HCT116 (cell line): ENCODE results near the gene RNF175. TPM values are rescaled to one million over a fixed set of nuclear protein-coding genes. Genes with fewer than 3 reads are reported as not detected.

Source experiments
- ATAC-seq: fragments of 200-7000 bp; cut with Tn5 transposase; 2 replicates; pipeline ENCODE4 v1.9.1; 2020; ENCODE audit warnings: mild to moderate bottlenecking, moderate library complexity
- BruUV-seq: library from RNA; stranded (reverse); fragments of 400-500 nt; replicated peaks from 2 replicates; lab custom pipeline; 2021; lab: Mats Ljungman, UMichigan
- CTCF ChIA-PET: fragments of 300-600 bp; sonication (Branson Sonifier 250); formaldehyde crosslinking; loops from one replicate; lab custom pipeline; 2021; ENCODE audit warnings: antibody characterized with exemption; lab: Charles Lee
- POLR2A ChIA-PET: fragments of 300-600, 350-600 bp; sonication (Branson Sonifier 250); formaldehyde crosslinking; loops from one replicate; lab custom pipeline; 2021; ENCODE audit warnings: antibody characterized with exemption; lab: Charles Lee
- RAD21 ChIA-PET, 2 experiments: fragments of 300-600 bp; sonication (Branson Sonifier 250); formaldehyde crosslinking; loops; one replicate each; lab custom pipeline; 2023; ENCODE audit warnings: low total read pairs in 2 of 2; ENCODE audit not compliant: uncharacterized antibody in 2 of 2, unreplicated experiment in 2 of 2, low non-redundant PET in 1 of 2; lab: Charles Lee
- DNase-seq: peaks from one replicate; pipeline ENCODE4 v3.0.0-alpha.2; 2010; ENCODE audit warnings: low read depth, low spot score
- H2AFZ ChIP-seq: fragments of 200-600 bp; shearing (Covaris generic), sonication (generic); 2 replicates; pipeline ENCODE4 v1.6.1; 2017; ENCODE audit warnings: low read depth, mixed run types, mixed read lengths, antibody characterized with exemption, low read length; ENCODE audit not compliant: poor library complexity, severe bottlenecking
- H3K27ac ChIP-seq: 2 replicates; pipeline ENCODE4 v1.5.1; 2012; ENCODE audit warnings: low read depth, low read length
- H3K27me3 ChIP-seq: fragments of 200-600 bp; sonication (generic); 2 replicates; pipeline ENCODE4 v1.6.1; 2016; ENCODE audit warnings: mixed run types, low read length, mixed read lengths; ENCODE audit not compliant: insufficient read depth
- H3K36me3 ChIP-seq, 2 experiments: fragments of 200-500 bp in 1 of 2; fragments of 200-600 bp in 1 of 2; sonication (Bioruptor generic) in 1 of 2; sonication (generic) in 1 of 2; 2 replicates each; pipeline versions ENCODE4 v1.5.1 to v1.6.1; 2014 to 2016; ENCODE audit warnings: low read length in 2 of 2, inconsistent platforms in 1 of 2, mixed read lengths in 1 of 2, mixed run types in 1 of 2; ENCODE audit not compliant: insufficient read depth in 2 of 2, control insufficient read depth in 1 of 2
- H3K4me1 ChIP-seq, 2 experiments: fragments of 200-600 bp in 1 of 2; sonication (generic) in 1 of 2; 2 replicates each; pipeline versions ENCODE4 v1.5.1 to v1.6.1; 2012 to 2017; ENCODE audit warnings: low read length in 2 of 2, inconsistent platforms in 1 of 2, mild to moderate bottlenecking in 1 of 2, mixed read lengths in 1 of 2, mixed run types in 1 of 2, moderate library complexity in 1 of 2; ENCODE audit not compliant: insufficient read depth in 2 of 2, control insufficient read depth in 1 of 2
- H3K4me2 ChIP-seq: fragments of 200-600 bp; sonication (generic); 2 replicates; pipeline ENCODE4 v1.6.1; 2017; ENCODE audit warnings: mixed run types, low read length, mixed read lengths
- H3K4me3 ChIP-seq, 2 experiments: fragments of 200-600 bp in 1 of 2; sonication (generic) in 1 of 2; replicated peaks in 1 of 2; 2 replicates each; pipeline ENCODE4 v1.5.1; 2011 to 2016; ENCODE audit warnings: low read length in 2 of 2, control low read depth in 1 of 2, low read depth in 1 of 2, mild to moderate bottlenecking in 1 of 2, mixed read lengths in 1 of 2, mixed run types in 1 of 2
- H3K79me2 ChIP-seq: fragments of 200-600 bp; sonication (generic); 2 replicates; pipeline ENCODE4 v1.6.1; 2017; ENCODE audit warnings: mild to moderate bottlenecking, mixed run types, low read length, moderate library complexity, mixed read lengths; ENCODE audit not compliant: insufficient read depth
- H3K9ac ChIP-seq: fragments of 200-600 bp; sonication (generic); 2 replicates; pipeline ENCODE4 v1.6.1; 2016; ENCODE audit warnings: low read length, mixed read lengths
- H3K9me2 ChIP-seq: fragments of 200-600 bp; sonication (generic), shearing (Covaris generic); 2 replicates; pipeline ENCODE4 v1.6.1; 2017; ENCODE audit warnings: mixed run types, mild to moderate bottlenecking, moderate library complexity; ENCODE audit not compliant: insufficient read depth
- H3K9me3 ChIP-seq, 2 experiments: fragments of 200-500 bp in 1 of 2; fragments of 200-600 bp in 1 of 2; sonication (Bioruptor generic) in 1 of 2; sonication (generic) in 1 of 2; 2 replicates each; pipeline ENCODE4 v1.6.1; 2014 to 2017; ENCODE audit warnings: low read length in 2 of 2, mixed read lengths in 2 of 2, inconsistent platforms in 1 of 2, low read depth in 1 of 2, mild to moderate bottlenecking in 1 of 2, mixed run types in 1 of 2, moderate library complexity in 1 of 2; ENCODE audit not compliant: control insufficient read depth in 1 of 2, insufficient read depth in 1 of 2
- H4K20me1 ChIP-seq: fragments of 200-600 bp; sonication (generic), shearing (Covaris generic); 2 replicates; pipeline ENCODE4 v1.6.1; 2017; ENCODE audit warnings: mixed run types, mild to moderate bottlenecking, moderate library complexity; ENCODE audit not compliant: insufficient read depth
- CBX3 ChIP-seq: IDR thresholded peaks from 2 replicates; pipeline ENCODE4 v1.6.1; 2012; ENCODE audit warnings: low read depth
- EGR1 ChIP-seq: IDR thresholded peaks from 2 replicates; pipeline ENCODE4 v1.6.1; 2012; ENCODE audit warnings: low read depth
- EZH2phosphoT487 ChIP-seq: fragments of 200-600 bp; IDR thresholded peaks from 2 replicates; pipeline ENCODE4 v1.6.1; 2018; ENCODE audit warnings: antibody characterized with exemption, borderline replicate concordance
- JUND ChIP-seq: IDR thresholded peaks from 2 replicates; pipeline ENCODE4 v1.6.1; 2012
- POLR2A ChIP-seq: IDR thresholded peaks from 2 replicates; pipeline ENCODE4 v1.7.0; 2011; ENCODE audit warnings: borderline replicate concordance; ENCODE audit not compliant: insufficient read depth, insufficient read length; ENCODE audit errors: extremely low read depth
- POLR2AphosphoS5 ChIP-seq: IDR thresholded peaks from 2 replicates; pipeline ENCODE4 v1.6.1; 2011; ENCODE audit warnings: mild to moderate bottlenecking, low read depth, low read length, moderate library complexity
- TCF7L2 ChIP-seq: IDR thresholded peaks from 2 replicates; pipeline ENCODE4 v1.7.0; 2011; ENCODE audit warnings: borderline replicate concordance, inconsistent platforms; ENCODE audit not compliant: insufficient read depth, insufficient read length; ENCODE audit errors: extremely low read depth
- YY1 ChIP-seq: IDR thresholded peaks from 2 replicates; pipeline ENCODE4 v1.6.1; 2011; ENCODE audit warnings: low read length, low read depth, moderate library complexity, mild to moderate bottlenecking; ENCODE audit not compliant: insufficient replicate concordance; ENCODE audit errors: extremely low read depth
- ZFX ChIP-seq: fragments of 450-650 bp; IDR thresholded peaks from 2 replicates; pipeline ENCODE4 v1.6.1; 2017
- ZNF274 ChIP-seq: fragments of 200-500 bp; sonication (Bioruptor generic); IDR thresholded peaks from 2 replicates; pipeline ENCODE4 v1.6.1; 2014; ENCODE audit warnings: mild to moderate bottlenecking, low read depth, low read length, inconsistent platforms
- intact Hi-C: fragments of 100-400 bp; cut with micrococcal nuclease; formaldehyde crosslinking; loops from 2 replicates; pipeline ENCODE4 v1.10.0; 2022
- total RNA-seq: library from RNA; stranded (reverse); gene quantifications from one replicate; pipeline ENCODE4 v1.2.1, GENCODE V29; 2021; ENCODE audit not compliant: unreplicated experiment
- TF ChIP-seq, protein P1 (sequence below): IDR thresholded peaks from 2 replicates; pipeline ENCODE4 v1.6.1; 2011; ENCODE audit warnings: mild to moderate bottlenecking, low read length, moderate library complexity; ENCODE audit not compliant: insufficient replicate concordance; ENCODE audit errors: extremely low read depth
- TF ChIP-seq, protein P2 (sequence below): IDR thresholded peaks from 2 replicates; pipeline ENCODE4 v1.6.1; 2012; ENCODE audit warnings: low read depth
- TF ChIP-seq, protein P3 (sequence below), 3 experiments: fragments of 200-600 bp in 1 of 3; sonication (generic) in 1 of 3; IDR thresholded peaks in 2 of 3; conservative IDR thresholded peaks in 1 of 3; 2 replicates each; pipeline ENCODE4 v1.5.1; 2012 to 2017; ENCODE audit warnings: low read depth in 2 of 3, low read length in 2 of 3, antibody characterized with exemption in 1 of 3, borderline replicate concordance in 1 of 3, control low read depth in 1 of 3, mild to moderate bottlenecking in 1 of 3, mixed read lengths in 1 of 3, mixed run types in 1 of 3, moderate library complexity in 1 of 3; ENCODE audit not compliant: insufficient read depth in 1 of 3
- TF ChIP-seq, protein P4 (sequence below): IDR thresholded peaks from 2 replicates; pipeline ENCODE4 v1.6.1; 2012
- TF ChIP-seq, protein P5 (sequence below): IDR thresholded peaks from 2 replicates; pipeline ENCODE4 v1.6.1; 2012

The RNF175 gene
- total RNA-seq, 1 experiment from 2014 or later, result not detected

DNA sequence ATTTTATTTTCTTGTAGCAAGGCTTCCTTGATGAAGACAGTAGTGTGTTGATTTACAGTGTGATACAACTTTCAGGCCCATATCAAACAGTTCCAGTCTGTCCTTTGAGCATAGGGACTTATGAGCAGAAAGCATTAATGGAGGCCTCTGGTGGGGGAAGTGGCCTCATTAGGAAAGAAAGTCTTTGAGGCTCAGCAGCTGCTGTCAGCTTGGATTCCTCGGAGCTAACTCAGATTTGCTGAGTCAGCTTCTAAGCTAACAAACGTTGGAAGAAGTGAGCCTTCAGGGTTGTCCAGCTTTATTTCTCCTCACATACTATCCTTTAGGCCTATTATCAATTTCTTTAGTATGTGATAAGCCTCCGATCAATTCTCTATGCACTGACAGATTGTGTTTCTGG lies 44.9 kb upstream of the RNF175 start (continued):
- TF ChIP-seq, protein P1, sequence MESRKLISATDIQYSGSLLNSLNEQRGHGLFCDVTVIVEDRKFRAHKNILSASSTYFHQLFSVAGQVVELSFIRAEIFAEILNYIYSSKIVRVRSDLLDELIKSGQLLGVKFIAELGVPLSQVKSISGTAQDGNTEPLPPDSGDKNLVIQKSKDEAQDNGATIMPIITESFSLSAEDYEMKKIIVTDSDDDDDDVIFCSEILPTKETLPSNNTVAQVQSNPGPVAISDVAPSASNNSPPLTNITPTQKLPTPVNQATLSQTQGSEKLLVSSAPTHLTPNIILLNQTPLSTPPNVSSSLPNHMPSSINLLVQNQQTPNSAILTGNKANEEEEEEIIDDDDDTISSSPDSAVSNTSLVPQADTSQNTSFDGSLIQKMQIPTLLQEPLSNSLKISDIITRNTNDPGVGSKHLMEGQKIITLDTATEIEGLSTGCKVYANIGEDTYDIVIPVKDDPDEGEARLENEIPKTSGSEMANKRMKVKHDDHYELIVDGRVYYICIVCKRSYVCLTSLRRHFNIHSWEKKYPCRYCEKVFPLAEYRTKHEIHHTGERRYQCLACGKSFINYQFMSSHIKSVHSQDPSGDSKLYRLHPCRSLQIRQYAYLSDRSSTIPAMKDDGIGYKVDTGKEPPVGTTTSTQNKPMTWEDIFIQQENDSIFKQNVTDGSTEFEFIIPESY, result no peak
- no peak for TF ChIP-seq YY1

DNA sequence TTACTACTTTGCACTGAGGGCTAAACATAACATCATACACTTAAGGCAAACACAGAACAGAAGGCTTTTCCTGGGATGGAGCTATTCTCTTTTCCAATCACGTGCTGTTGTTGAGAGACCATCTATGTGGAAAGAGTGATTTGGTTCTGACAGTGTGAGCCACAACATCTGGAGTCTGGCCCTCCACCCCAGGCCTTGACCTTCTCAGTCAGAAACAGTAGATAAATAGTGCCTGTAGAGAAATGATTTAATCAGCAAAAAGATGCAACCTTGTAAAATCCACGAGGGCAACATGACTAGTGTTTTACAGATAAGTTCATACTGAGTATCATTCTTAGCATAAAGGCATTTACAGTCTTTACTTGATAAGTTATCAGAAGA lies 39.9 kb upstream of the RNF175 start:
- Histone ChIP-seq H3K79me2 (no peaks in the 10 kb centered on the region), H3K27me3 (no peaks in the 10 kb centered on the region; the same call in 1 of the 2 replicates), H3K4me3 (no peak overlapping the region), H4K20me1 (no peaks in the 10 kb centered on the region), H3K36me3 (no peaks in the 10 kb centered on the region), H3K27ac (no peak overlapping the region), H3K9ac (no peak overlapping the region), H2AFZ (no peak overlapping the region), H3K9me2 (no peaks in the 10 kb centered on the region), H3K4me1 (no peaks in the 10 kb centered on the region), H3K4me2 (no peak overlapping the region), H3K9me3 (no peaks in the 10 kb centered on the region)
- BruUV-seq, result no TSS peak
- DNase-seq, result no peak
- intact Hi-C loops, result no loop called here
- ChIA-PET CTCF (no interaction called here), POLR2A (no interaction called here), RAD21 (no interaction called here)
- no peak for ATAC-seq
- TF ChIP-seq, protein P2, sequence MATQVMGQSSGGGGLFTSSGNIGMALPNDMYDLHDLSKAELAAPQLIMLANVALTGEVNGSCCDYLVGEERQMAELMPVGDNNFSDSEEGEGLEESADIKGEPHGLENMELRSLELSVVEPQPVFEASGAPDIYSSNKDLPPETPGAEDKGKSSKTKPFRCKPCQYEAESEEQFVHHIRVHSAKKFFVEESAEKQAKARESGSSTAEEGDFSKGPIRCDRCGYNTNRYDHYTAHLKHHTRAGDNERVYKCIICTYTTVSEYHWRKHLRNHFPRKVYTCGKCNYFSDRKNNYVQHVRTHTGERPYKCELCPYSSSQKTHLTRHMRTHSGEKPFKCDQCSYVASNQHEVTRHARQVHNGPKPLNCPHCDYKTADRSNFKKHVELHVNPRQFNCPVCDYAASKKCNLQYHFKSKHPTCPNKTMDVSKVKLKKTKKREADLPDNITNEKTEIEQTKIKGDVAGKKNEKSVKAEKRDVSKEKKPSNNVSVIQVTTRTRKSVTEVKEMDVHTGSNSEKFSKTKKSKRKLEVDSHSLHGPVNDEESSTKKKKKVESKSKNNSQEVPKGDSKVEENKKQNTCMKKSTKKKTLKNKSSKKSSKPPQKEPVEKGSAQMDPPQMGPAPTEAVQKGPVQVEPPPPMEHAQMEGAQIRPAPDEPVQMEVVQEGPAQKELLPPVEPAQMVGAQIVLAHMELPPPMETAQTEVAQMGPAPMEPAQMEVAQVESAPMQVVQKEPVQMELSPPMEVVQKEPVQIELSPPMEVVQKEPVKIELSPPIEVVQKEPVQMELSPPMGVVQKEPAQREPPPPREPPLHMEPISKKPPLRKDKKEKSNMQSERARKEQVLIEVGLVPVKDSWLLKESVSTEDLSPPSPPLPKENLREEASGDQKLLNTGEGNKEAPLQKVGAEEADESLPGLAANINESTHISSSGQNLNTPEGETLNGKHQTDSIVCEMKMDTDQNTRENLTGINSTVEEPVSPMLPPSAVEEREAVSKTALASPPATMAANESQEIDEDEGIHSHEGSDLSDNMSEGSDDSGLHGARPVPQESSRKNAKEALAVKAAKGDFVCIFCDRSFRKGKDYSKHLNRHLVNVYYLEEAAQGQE, result no peak
- TF ChIP-seq, protein P3, sequence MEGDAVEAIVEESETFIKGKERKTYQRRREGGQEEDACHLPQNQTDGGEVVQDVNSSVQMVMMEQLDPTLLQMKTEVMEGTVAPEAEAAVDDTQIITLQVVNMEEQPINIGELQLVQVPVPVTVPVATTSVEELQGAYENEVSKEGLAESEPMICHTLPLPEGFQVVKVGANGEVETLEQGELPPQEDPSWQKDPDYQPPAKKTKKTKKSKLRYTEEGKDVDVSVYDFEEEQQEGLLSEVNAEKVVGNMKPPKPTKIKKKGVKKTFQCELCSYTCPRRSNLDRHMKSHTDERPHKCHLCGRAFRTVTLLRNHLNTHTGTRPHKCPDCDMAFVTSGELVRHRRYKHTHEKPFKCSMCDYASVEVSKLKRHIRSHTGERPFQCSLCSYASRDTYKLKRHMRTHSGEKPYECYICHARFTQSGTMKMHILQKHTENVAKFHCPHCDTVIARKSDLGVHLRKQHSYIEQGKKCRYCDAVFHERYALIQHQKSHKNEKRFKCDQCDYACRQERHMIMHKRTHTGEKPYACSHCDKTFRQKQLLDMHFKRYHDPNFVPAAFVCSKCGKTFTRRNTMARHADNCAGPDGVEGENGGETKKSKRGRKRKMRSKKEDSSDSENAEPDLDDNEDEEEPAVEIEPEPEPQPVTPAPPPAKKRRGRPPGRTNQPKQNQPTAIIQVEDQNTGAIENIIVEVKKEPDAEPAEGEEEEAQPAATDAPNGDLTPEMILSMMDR (IDR thresholded peaks at IDR 0.05 in 2 of 3, conservative IDR thresholded peaks at IDR 0.05 in 1 of 3; ENCODE audit: borderline replicate concordance in 1 of 3, insufficient read depth in 1 of 3, low read depth in 2 of 3, low read length in 2 of 3), result no peak
- no peak for TF ChIP-seq POLR2AphosphoS5
- TF ChIP-seq, protein P4, sequence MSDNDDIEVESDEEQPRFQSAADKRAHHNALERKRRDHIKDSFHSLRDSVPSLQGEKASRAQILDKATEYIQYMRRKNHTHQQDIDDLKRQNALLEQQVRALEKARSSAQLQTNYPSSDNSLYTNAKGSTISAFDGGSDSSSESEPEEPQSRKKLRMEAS, result no peak
- TF ChIP-seq TCF7L2, result no peak
- no peak for TF ChIP-seq ZNF274
- TF ChIP-seq EZH2phosphoT487, result no peak
- no peak for TF ChIP-seq ZFX
- TF ChIP-seq EGR1, result no peak
- no peak for TF ChIP-seq JUND
- TF ChIP-seq, protein P5, sequence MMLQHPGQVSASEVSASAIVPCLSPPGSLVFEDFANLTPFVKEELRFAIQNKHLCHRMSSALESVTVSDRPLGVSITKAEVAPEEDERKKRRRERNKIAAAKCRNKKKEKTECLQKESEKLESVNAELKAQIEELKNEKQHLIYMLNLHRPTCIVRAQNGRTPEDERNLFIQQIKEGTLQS, result no peak
- no peak for TF ChIP-seq CBX3
- TF ChIP-seq, protein P1, result no peak
- TF ChIP-seq POLR2A, result no peak
